Measurements from ENCODE around the gene PAQR3. TPM values are rescaled to one million over a fixed set of nuclear protein-coding genes. Genes with fewer than 3 reads are reported as not detected.

Gene PAQR3
- total and polyA plus RNA-seq, 9 of the 15 experiments (the other 6 are each of a cell fraction or from before 2014, with no cell fraction given) = 10.7 to 77.1 (median 31.6) TPM

GRCh38 chr4:78938868-78939666 lies at the start of gene PAQR3 (continued):
- TF ChIP-seq, protein P1, sequence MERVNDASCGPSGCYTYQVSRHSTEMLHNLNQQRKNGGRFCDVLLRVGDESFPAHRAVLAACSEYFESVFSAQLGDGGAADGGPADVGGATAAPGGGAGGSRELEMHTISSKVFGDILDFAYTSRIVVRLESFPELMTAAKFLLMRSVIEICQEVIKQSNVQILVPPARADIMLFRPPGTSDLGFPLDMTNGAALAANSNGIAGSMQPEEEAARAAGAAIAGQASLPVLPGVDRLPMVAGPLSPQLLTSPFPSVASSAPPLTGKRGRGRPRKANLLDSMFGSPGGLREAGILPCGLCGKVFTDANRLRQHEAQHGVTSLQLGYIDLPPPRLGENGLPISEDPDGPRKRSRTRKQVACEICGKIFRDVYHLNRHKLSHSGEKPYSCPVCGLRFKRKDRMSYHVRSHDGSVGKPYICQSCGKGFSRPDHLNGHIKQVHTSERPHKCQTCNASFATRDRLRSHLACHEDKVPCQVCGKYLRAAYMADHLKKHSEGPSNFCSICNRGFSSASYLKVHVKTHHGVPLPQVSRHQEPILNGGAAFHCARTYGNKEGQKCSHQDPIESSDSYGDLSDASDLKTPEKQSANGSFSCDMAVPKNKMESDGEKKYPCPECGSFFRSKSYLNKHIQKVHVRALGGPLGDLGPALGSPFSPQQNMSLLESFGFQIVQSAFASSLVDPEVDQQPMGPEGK (CRISPR knock-in tag; IDR thresholded peaks at IDR 0.05; ENCODE audit: borderline replicate concordance) = no peak
- TF ChIP-seq ZNF830 (CRISPR knock-in tag; IDR thresholded peaks at IDR 0.05) (no peak), ZNF764 (CRISPR knock-in tag; IDR thresholded peaks at IDR 0.05; ENCODE audit: low read depth) (no peak), AFF4 (CRISPR knock-in tag; IDR thresholded peaks at IDR 0.05) (no peak), RBM14 (IDR thresholded peaks at IDR 0.05; ENCODE audit: borderline replicate concordance, insufficient read depth, low read depth, low read length) (no peak), ZNF282 (CRISPR knock-in tag; IDR thresholded peaks at IDR 0.05) (no peak), POLR2A (conservative IDR thresholded peaks at IDR 0.05) (peak; percentile 74), ZNF12 (CRISPR knock-in tag; IDR thresholded peaks at IDR 0.05) (peak; percentile 36; the same call in 1 of the 2 replicates), STAT5B (CRISPR knock-in tag; IDR thresholded peaks at IDR 0.05) (no peak), HBP1 (CRISPR knock-in tag; IDR thresholded peaks at IDR 0.05) (no peak), THAP7 (CRISPR knock-in tag; IDR thresholded peaks at IDR 0.05) (no peak), PCBP2 (IDR thresholded peaks at IDR 0.05; ENCODE audit: low read depth, low read length, poor library complexity, severe bottlenecking) (no peak), ZNF354B (CRISPR knock-in tag; IDR thresholded peaks at IDR 0.05) (no peak), FOXJ2 (tag; IDR thresholded peaks at IDR 0.05) (no peak), SNRNP70 (optimal IDR thresholded peaks at IDR 0.05; ENCODE audit: low read depth, low read length) (no peak), ZBTB1 (CRISPR knock-in tag; IDR thresholded peaks at IDR 0.05; ENCODE audit: borderline replicate concordance, low read depth) (no peak), SAFB (IDR thresholded peaks at IDR 0.05; ENCODE audit: borderline replicate concordance, low read depth, low read length) (no peak), ZBTB34 (CRISPR knock-in tag; IDR thresholded peaks at IDR 0.05) (no peak)

Data from K562 (cell line).